HG03432 (cell line): ENCODE data around the gene MX2.

Experiments used
- ATAC-seq: cut with Tn5 transposase; IDR thresholded peaks from one replicate; pipeline ENCODE4 v1.9.1; 2021; ENCODE audit warnings: mild to moderate bottlenecking, moderate library complexity; ENCODE audit not compliant: unreplicated experiment

The MX2 gene

GRCh38 chr21:41378849-41379248 lies 17.0 kb downstream of the MX2 start:
- ATAC-seq: no peak

DNA sequence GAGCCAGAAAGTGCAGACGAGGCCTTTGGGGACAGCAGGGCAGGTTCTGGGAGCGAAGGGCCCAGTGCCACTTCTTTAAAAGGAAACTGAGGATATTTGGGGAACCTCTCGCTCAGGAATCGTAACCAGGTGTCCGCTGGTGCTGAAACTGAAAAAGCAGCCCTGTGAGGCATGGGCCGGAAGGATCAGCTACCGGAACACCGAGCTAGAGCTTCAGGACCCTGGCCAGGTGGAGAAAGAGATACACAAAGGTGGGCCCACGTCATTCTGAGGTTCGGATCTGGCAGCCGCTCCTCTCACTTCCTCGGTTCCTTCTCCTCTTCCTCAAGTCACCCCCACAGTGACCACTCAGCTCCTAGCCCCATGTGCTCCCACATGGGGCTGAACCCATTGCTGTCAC lies 18.1 kb downstream of the MX2 start:
- ATAC-seq: no peak

DNA sequence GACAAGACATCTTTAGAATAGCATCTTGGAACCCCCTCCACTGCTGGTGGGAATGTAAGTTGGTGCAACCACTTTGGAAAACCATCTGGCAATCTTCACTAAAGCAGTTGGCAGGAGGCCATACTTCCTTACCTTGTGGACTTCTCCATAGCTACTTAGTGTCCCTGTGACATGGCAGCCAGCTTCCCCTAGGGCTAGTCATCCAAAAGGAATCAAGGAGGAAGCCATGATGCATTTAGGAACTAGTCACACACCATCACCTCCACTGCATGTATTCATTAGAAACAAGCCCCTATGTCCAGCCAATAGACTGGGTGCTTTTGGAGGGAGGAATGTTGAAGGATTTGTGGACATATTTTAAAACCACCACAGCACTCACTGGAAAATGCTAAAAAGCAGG lies 19.9 kb downstream of the MX2 start:
- ATAC-seq: no peak

DNA sequence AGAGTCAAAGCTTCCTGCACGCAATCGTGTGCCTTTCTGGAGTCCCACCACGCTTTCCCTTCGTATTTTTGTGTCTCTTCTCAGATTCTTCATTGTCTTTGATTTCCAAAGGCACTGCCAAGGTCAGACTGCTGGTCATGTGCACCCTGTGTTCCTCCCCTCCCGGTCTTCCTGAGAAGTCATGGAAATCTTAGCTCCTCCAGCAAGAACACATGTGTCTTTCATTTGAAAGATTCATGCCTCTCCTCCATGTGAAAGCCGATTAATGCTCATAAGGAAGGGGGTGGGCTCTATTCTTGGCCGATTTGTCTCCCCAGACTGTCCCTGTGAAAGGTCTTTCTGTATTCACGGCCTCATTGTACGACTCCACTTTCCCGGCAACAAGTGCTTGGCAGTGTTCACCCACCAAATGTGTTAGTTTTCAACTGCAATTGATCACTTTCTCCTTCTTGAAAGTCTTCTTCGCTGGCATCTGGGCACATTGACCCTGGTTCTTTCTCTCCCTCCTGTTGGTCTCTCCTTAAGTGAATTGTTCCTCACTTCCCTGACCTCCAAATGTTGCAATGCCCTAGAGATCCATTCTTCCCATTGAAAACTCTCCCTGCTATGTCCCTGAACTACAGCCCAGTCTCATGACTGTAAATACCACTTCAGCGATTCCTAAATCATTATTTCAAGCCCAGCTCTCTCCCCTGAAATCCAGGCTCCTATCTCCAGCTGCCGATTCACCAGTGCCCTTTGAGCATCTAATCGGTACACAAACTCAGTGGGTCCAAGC lies 25.4 kb downstream of the MX2 start:
- no peak for ATAC-seq

GRCh38 chr21:41387824-41388223 lies 26.0 kb downstream of the MX2 start:
- no peak for ATAC-seq

DNA sequence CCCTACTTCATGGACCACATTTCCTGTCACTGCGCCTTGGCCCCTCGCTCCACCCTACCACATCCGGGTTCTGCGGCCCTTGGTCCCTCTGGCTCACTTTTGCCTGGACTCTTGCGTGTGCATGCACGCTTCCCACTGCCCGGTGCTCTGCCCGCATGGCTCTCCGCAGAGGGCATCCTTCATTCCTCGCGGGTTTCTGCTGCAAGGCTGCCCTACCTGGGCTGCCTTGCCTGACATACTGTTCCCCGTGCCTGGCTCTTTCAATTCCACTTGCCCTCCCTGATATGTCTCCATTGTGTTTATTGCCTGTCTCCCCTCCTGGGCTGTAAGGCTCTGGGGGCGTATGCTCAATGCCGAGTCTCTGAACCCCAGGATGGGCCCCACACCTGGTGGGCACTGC lies 26.4 kb downstream of the MX2 start:
- ATAC-seq: no peak

DNA sequence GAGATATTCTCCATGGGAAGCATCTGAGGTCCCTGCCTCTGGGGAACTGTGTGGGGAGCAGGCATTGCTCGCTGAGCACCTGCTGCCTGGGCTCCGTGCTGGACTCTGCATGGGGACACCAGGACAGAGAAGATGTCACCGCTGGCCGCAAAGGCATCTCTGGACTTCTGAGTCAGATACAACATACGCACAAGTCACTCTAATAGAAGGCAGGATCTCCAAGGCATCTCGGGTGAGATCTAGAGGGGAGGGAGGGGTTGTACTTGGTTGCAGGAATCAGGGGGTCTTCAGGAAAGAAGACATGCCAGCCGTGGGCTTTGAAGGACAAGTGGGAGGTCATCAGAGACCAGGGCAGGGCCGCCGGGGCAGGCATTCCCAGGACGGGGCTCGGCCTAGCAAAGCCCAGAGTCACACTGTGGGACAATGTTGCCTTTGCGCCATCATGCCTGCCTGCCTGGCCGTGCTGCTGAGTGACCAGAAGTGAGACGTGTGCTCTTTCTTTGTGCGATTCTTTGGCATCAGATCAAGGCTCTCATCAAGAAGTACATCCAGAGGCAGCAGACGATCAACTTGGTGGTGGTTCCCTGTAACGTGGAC lies 28.3 kb downstream of the MX2 start:
- ATAC-seq: no peak

DNA sequence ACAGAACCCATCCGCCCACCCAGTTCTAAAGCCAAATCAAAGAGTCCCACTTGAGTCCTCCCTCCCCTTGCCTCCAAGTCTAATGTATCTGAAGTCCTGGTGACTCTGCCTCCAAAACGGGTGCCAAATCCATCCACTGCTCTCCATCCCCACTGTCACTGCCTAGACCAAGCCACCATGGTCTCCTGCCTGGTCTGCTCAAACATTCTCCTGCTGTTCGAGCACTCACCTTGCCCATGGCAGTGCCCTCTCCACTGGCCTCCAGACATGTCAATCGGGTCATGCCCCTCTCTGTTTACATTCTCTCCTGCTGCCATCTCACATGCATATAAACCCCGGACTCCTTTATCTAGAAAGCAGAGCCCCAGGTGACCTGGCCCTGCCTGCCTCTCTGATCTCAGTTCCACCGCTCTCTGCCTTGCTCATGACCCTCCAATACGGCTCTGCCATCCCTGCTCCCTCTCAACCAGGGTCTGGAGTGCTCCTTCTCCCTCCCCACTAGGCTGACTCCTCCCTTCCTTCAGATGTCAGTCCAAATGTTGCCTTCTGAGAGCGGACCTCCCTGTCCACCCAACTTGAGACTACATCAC lies 32.1 kb downstream of the MX2 start:
- no peak for ATAC-seq

- no peak for ATAC-seq
Measured at GRCh38 chr21:41396558-41397075, 34.8 kb downstream of the MX2 start.

GRCh38 chr21:41397471-41397891 lies 35.7 kb downstream of the MX2 start:
- ATAC-seq: no peak

GRCh38 chr21:41398251-41398650 lies 36.4 kb downstream of the MX2 start:
- no peak for ATAC-seq

DNA sequence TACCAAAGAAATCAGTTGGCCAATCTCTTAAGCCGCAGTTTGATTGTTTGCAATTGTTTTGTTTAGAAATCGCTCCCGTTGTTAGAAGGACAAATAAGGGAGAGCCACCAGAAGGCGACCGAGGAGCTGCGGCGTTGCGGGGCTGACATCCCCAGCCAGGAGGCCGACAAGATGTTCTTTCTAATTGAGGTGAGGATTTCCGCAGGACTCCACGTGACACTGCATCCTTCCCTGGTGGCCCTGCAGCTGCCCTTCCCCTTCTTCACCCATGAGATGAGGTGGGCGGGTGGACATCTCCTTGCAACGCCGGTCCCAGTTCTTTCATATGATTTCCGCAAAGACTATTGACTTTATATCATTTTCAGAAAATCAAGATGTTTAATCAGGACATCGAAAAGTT lies 37.0 kb downstream of the MX2 start:
- no peak for ATAC-seq

DNA sequence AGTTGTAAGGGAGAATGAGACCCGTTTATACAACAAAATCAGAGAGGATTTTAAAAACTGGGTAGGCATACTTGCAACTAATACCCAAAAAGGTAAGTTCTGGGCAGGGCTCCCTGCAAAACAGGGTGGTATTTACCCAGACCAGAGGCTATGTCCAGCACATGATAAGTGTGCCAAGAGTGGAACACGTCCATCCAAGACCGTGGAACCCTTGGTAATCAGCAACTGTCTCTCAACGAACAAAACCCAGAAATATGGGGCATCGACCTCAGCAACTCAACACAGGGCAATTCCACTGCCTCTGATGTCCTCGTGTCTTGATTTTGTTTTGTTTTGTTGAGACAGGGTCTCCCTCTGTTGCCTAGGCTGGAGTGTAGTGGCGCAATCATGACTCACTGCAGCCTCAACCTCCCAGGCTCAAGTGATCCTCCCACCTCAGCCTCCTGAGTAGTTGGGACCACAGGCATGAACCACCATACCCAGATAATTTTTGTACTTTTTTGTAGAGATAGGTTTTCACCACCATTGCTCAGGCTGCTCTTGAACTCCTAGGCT lies 37.5 kb downstream of the MX2 start:
- ATAC-seq: no peak

GRCh38 chr21:41402231-41402630 lies 40.4 kb downstream of the MX2 start:
- no peak for ATAC-seq

DNA sequence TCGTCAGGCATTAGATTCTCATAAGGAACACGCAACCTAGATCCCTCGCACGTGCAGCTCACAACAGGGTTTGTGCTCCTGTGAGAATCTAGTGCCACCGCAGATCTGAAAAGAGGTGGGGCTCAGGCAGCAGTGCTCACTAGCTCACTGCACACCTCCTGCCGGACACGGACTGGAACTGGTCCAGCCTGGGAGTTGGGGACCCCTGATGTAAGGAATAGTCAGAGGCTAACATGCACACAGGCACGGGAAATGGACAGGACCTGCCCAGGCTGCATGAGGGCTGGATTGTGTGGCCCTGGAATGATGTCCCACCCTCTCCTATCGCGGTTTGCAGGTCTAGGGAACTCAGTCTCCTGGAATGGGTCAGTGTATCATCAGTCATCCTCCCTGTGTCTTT lies 41.0 kb downstream of the MX2 start:
- ATAC-seq: no peak

DNA sequence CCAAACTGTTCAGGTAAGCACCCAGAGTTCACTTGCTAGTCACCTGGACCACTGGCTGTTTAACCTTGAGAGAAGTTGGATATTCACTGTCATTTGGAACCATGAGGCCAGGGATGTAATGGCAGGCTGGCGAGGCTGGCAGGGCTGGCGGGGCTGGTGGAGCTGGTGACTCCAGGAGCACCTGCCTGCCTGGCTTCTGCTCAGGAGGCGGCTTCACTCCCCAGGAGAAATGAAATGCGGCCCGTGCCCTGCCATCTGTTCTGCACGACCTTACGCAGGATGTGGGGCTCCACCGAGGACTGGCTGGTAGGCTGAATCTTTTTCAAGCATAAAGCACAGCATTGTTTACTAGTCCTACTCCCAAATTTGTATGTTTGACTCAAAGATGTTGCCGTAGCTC lies 41.5 kb downstream of the MX2 start:
- ATAC-seq: no peak

DNA sequence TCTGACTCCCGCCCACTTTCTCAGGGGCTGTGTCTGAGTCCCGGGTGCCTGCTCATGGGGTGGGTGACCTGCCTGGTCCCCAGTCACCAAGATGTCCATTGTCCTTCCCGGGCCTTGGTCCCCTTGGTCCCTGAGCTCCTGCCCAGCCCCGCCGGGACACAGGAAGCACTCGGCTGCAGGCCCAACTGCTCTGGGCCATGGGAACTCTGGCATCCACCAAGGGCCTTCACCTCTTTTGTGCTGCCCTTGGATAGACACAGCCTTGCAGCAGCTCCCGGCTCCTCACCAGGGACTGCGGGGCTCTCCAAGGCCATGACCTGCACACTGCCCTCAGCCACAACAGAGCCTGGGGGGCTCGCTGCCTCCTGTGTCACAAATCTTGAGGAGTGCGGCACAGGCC lies 42.1 kb downstream of the MX2 start:
- ATAC-seq: no peak

GRCh38 chr21:41405321-41405720 lies 43.5 kb downstream of the MX2 start:
- ATAC-seq: no peak

DNA sequence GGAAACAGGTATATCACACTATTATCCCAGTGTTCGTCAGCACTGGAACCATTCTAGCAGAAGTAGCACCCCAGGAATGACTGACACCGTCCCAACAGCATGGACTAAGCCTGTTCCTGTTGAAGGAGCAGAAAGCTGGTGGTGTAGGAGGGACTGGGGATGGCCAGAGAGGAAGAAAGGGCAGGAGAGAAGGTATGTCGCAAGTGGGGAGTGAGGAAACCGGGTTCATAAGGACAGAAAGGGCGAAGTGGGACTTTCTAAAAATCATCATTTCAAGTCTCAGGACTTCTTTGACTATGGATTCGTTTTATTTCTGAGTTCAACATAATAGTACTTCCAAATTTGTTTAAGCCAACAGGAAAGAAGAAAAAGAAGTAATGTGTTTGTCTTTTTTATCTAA lies 44.5 kb downstream of the MX2 start:
- ATAC-seq: no peak

DNA sequence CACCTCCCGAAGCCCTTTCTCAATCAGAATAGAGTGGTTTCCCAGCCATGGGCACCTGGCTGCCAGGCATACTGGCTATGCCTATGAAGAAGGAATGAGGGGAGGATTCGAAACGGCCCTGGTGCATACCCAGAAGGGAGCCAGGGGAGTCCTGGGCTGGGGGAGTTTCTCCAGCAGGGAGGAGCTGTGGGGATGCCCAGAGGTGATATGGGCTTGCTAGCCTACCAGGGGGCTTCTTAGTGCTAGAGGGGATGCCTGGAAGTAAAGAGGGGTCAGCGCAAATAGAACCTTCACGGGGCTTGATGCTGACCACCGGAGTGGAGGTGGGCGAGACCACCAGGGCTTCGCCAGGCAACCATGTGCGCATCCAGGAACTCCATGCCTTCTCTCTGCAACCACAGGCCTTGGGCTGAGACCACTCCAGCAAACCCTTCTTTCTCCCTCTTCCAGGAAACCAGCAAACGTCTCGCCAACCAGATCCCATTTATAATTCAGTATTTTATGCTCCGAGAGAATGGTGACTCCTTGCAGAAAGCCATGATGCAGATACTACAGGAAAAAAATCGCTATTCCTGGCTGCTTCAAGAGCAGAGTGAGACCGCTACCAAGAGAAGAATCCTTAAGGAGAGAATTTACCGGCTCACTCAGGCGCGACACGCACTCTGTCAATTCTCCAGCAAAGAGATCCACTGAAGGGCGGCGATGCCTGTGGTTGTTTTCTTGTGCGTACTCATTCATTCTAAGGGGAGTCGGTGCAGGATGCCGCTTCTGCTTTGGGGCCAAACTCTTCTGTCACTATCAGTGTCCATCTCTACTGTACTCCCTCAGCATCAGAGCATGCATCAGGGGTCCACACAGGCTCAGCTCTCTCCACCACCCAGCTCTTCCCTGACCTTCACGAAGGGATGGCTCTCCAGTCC lies 46.0 kb downstream of the MX2 start:
- ATAC-seq: no peak

GRCh38 chr21:41410361-41410760 lies 48.5 kb downstream of the MX2 start:
- ATAC-seq: no peak
